IPS DF 6.9 (cell line): Measurements from ENCODE around the gene LIMA1.
"Not testable (repeated sequence)": the region's sequence is repeated elsewhere in the genome, so short reads cannot be mapped to it uniquely, and the experiment has no call there.

Experiments
- DNase-seq: peaks from one replicate; pipeline ENCODE4 v3.0.0-alpha.2; 2013; ENCODE audit warnings: low read depth, low spot score
- H3K27ac ChIP-seq: one replicate; pipeline ENCODE4 v1.5.1; 2013; ENCODE audit warnings: low read length, control low read depth
- H3K27me3 ChIP-seq: 2 replicates; pipeline ENCODE4 v1.6.1; 2013; ENCODE audit warnings: mild to moderate bottlenecking, low read length; ENCODE audit not compliant: control insufficient read depth, insufficient read depth
- H3K36me3 ChIP-seq: 2 replicates; pipeline ENCODE4 v1.6.1; 2013; ENCODE audit warnings: low read length; ENCODE audit not compliant: control insufficient read depth, insufficient read depth
- H3K4me1 ChIP-seq: 2 replicates; pipeline ENCODE4 v1.6.1; 2013; ENCODE audit warnings: low read length; ENCODE audit not compliant: control insufficient read depth, insufficient read depth
- H3K4me3 ChIP-seq: 2 replicates; pipeline ENCODE4 v1.5.1; 2013; ENCODE audit warnings: mild to moderate bottlenecking, low read length
- H3K9me3 ChIP-seq: 2 replicates; pipeline ENCODE4 v1.6.1; 2013; ENCODE audit warnings: low read length, inconsistent platforms; ENCODE audit not compliant: control insufficient read depth, insufficient read depth
- WGBS: extraction: QIAGEN DNeasy Blood & Tissue Kit; methylation state at CpG from one replicate; pipeline ENCODE4 v1.1.7; 2013; ENCODE audit warnings: mixed read lengths, missing lambda C conversion rate; ENCODE audit not compliant: insufficient read length, insufficient coverage; 5-methylcytosine and 5-hydroxymethylcytosine counted together

Gene LIMA1

GRCh38 chr12:50314636-50315312 lies 31.5 kb upstream of the LIMA1 start:
- DNase-seq = peak; percentile 35
- H3K36me3 ChIP-seq = no peaks in the 10 kb centered on the region
- H3K27me3 ChIP-seq = no peaks in the 10 kb centered on the region
- H3K4me3 ChIP-seq = no peak overlapping the region
- WGBS = no CpG with 5 or more reads among the region's 7 CpGs
- no peak overlapping the region for H3K27ac ChIP-seq
- no peaks in the 10 kb centered on the region for H3K4me1 ChIP-seq
- H3K9me3 ChIP-seq = no peaks in the 10 kb centered on the region

DNA sequence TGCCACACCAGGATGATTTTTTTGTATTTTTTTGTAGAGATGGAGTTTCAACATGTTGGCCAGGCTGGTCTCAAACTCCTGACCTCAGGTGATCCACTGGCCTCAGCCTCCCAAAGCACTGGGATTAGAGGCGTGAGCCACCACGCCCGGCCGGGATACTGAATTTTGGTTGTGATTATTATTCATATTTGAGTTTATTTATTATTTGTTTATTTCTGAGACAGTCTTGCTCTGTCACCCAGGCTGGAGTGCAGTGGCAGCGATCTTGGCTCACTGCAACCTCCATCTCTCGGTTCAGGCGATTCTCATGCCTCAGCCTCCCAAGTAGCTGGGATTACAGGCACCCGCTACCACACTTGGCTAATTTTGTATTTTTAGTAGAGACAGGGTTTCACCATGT lies 30.7 kb upstream of the LIMA1 start:
- not testable (repeated sequence) for H3K27me3 ChIP-seq, H3K4me3 ChIP-seq, DNase-seq, H3K4me1 ChIP-seq, H3K27ac ChIP-seq, H3K9me3 ChIP-seq, H3K36me3 ChIP-seq
- WGBS = no CpG with 5 or more reads among the region's 8 CpGs

DNA sequence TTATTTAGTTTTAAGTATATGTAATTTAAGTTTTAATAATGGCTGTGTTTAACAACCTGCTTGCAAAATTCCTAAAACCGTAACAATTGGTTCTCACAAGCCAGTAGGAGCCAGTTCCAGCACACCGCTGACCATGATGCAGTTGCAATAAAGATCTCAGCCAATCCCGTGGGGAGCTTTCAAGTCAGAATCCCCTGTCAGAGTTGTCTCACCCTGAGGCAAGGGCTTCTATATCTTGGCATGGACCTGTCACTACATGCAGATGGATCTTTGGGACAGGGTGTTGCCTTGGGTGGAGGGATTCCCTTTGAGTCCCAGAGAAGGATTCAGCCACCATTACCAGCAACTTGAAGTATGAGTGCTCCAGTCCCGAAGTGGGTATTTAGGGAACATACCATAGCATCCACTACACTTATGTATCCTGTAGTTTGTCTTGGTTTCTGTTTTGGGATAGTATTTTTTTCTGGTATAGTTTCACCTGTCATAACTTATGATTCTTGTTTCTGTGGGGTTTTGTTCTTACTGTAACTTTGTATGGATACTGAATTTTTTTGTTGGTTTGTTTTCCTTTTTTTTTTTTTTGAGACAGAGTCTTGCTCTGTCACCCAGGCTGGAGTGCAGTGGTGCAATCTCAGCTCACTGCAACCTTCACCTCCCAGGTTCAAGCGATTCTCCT lies 30.1 kb upstream of the LIMA1 start:
- no peaks in the 10 kb centered on the region for H3K4me1 ChIP-seq
- WGBS = no CpG with 5 or more reads among the region's 5 CpGs
- H3K4me3 ChIP-seq = no peak overlapping the region
- H3K27me3 ChIP-seq = no peaks in the 10 kb centered on the region
- no peaks in the 10 kb centered on the region for H3K36me3 ChIP-seq
- H3K27ac ChIP-seq = no peak overlapping the region
- H3K9me3 ChIP-seq = no peaks in the 10 kb centered on the region
- no peak for DNase-seq

DNA sequence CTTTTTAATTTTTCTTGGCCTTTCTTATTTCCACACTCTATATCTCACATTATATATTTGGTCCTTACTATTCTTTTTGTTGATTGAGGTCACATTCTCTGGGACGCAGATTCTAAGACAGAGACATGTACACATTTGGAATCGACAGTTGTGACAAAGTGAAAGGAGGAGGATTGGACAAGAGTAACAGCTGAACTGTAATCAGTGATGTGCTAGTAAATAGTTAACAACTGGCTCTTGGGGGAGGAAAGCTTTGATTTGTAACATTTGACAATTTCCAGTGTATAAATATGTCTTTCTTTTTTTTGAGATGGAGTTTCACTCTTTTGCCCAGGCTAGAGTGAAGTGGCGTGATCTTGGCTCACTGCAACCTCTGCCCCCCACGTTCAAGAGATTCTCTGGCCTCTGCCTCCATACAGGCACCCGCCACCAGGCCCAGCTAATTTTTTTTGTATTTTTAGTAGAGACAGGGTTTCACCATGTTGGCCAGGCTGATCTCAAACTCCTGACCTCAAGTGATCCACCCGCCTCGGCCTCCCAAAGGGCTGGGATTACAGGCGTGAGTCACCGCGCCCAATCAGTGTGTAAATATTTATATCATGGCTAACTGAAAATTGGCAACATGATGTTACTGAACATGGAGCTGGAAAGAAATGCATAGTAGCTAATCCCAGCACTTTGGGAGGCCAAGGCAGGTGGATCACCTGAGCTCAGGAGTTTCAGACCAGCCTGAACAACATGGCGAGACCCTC lies 28.7 kb upstream of the LIMA1 start:
- H3K4me1 ChIP-seq, DNase-seq, H3K27me3 ChIP-seq, H3K4me3 ChIP-seq, H3K9me3 ChIP-seq, H3K36me3 ChIP-seq, H3K27ac ChIP-seq: not testable (repeated sequence)
- no CpG with 5 or more reads among the region's 11 CpGs for WGBS

DNA sequence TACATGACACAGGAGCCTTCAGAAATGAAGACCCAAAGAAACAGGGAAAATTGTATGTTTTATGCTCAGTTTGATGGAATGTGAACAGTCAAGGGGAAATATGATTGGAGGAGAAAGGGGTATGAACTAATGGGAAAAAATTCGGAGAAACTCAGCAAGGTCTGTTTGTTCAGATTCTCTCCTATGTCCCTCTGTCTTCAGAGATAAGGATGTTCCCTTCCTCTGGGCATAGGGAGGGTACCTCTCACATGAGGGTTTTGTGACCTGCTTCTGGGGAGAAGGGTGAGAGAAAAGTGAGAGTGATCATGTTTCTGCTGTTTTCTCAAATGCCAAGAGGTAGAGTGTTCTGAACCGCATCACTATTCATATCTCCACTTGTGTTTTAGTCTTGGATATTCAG lies 26.6 kb upstream of the LIMA1 start:
- DNase-seq = no peak
- no peak overlapping the region for H3K27ac ChIP-seq
- no peaks in the 10 kb centered on the region for H3K9me3 ChIP-seq
- H3K27me3 ChIP-seq = no peaks in the 10 kb centered on the region
- H3K36me3 ChIP-seq = no peaks in the 10 kb centered on the region
- H3K4me3 ChIP-seq = no peak overlapping the region
- no CpG with 5 or more reads among the region's 2 CpGs for WGBS
- no peaks in the 10 kb centered on the region for H3K4me1 ChIP-seq

- DNase-seq = no peak
- no CpG with 5 or more reads among the region's 3 CpGs for WGBS
- Histone ChIP-seq H3K9me3 (no peaks in the 10 kb centered on the region), H3K27me3 (no peaks in the 10 kb centered on the region), H3K4me1 (no peaks in the 10 kb centered on the region), H3K27ac (no peak overlapping the region), H3K36me3 (no peaks in the 10 kb centered on the region), H3K4me3 (no peak overlapping the region)
Measured at GRCh38 chr12:50302686-50303085, 19.4 kb upstream of the LIMA1 start.

DNA sequence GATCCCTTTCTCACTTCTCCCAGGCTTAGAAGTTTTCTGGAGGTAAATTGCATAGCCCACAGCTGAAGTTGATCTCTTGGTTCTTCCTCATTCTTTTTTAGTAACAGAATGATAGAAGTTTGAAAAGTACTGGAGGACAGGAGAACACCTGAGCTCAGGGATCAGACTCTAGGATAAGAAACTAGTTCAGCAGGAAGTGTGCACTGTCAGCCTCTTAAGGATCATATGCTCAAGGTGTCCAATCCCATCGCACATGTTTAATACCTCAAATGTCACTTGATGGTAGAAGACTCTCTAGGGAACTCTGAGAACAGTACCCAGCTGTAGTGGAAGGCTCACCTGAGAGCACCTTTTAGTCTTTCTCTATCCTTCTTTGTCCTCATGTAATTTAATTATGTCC lies 14.7 kb upstream of the LIMA1 start:
- Histone ChIP-seq H3K4me3 (no peak overlapping the region), H3K4me1 (no peaks in the 10 kb centered on the region), H3K27ac (no peak overlapping the region), H3K36me3 (no peaks in the 10 kb centered on the region), H3K9me3 (no peaks in the 10 kb centered on the region), H3K27me3 (no peaks in the 10 kb centered on the region)
- no peak for DNase-seq
- WGBS = no CpG with 5 or more reads among the region's 1 CpG

GRCh38 chr12:50297027-50297426 lies 13.7 kb upstream of the LIMA1 start:
- Histone ChIP-seq H3K4me3 (no peak overlapping the region), H3K27me3 (no peaks in the 10 kb centered on the region), H3K9me3 (no peaks in the 10 kb centered on the region), H3K27ac (no peak overlapping the region), H3K4me1 (no peaks in the 10 kb centered on the region), H3K36me3 (no peaks in the 10 kb centered on the region)
- no peak for DNase-seq
- no CpG with 5 or more reads among the region's 3 CpGs for WGBS

GRCh38 chr12:50296554-50296953 lies 13.2 kb upstream of the LIMA1 start:
- Histone ChIP-seq H3K27me3 (no peaks in the 10 kb centered on the region), H3K27ac (no peak overlapping the region), H3K4me3 (no peak overlapping the region), H3K9me3 (no peaks in the 10 kb centered on the region), H3K4me1 (no peaks in the 10 kb centered on the region), H3K36me3 (no peaks in the 10 kb centered on the region)
- no CpG with 5 or more reads among the region's 6 CpGs for WGBS
- no peak for DNase-seq

GRCh38 chr12:50291377-50291776 lies 8.1 kb upstream of the LIMA1 start:
- no peak for DNase-seq
- Histone ChIP-seq H3K4me3 (no peak overlapping the region), H3K27ac (no peak overlapping the region), H3K9me3 (no peaks in the 10 kb centered on the region), H3K4me1 (no peaks in the 10 kb centered on the region), H3K36me3 (no peaks in the 10 kb centered on the region), H3K27me3 (no peaks in the 10 kb centered on the region)
- no CpG with 5 or more reads among the region's 1 CpG for WGBS
